Measurements from ENCODE around the gene CATSPER1. TPM values are rescaled to one million over a fixed set of nuclear protein-coding genes. Genes with fewer than 3 reads are reported as not detected.
A peak's percentile ranks its signal among the peaks of the same experiment; 100 is the strongest.

CATSPER1 gene
- total and polyA plus RNA-seq, 2 of the 13 experiments (the other 11 are each of a cell fraction or from before 2014, with no cell fraction given): 0.17 TPM; not detected in 1

DNA sequence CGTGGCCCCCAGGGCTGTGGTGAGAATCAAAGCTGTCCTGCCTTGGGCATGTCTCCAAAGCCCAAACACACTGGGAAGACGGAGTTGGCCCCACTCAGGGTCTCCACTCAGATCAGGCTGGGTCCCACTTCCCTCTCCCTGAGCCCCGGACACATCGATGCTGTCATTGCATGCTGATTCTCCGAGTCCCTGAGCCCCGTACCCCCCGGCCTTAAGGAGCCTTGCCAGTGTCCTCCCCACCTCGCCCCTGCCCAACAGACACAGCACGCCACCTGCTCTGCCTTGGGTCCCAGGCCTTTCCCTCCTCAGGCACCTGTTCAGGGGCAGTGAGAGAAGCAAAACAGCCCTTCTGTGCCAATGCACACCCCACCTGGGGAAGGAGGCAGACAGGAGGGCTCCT is 38.9 kb downstream of the CATSPER1 start:
- no peak for DNase-seq (ENCODE audit: low spot score)
- POLR2A ChIA-PET: no interaction called here
- H3K9ac ChIP-seq (ENCODE audit: insufficient read depth, low read depth, low read length): no peak overlapping the region
- no peaks in the 10 kb centered on the region for H3K36me3 ChIP-seq (replicated peaks in 1 of 2; ENCODE audit: control insufficient read depth in 1 of 2, insufficient read depth in 2 of 2, low read length in 2 of 2)
- ATAC-seq: no peak
- no peaks in the 10 kb centered on the region for H3K79me2 ChIP-seq (ENCODE audit: insufficient read depth, low read length)
- H4K20me1 ChIP-seq (ENCODE audit: insufficient read depth, low read length): no peaks in the 10 kb centered on the region
- TF ChIP-seq ZNF230 (CRISPR knock-in tag; IDR thresholded peaks at IDR 0.05) (no peak), KMT2B (CRISPR knock-in tag; IDR thresholded peaks at IDR 0.05) (no peak), POLR2AphosphoS2 (IDR thresholded peaks at IDR 0.05; ENCODE audit: low read depth, low read length) (no peak), POLR2G (IDR thresholded peaks at IDR 0.05; ENCODE audit: low read depth, low read length) (no peak)
- BruUV-seq (replicated peaks): no TSS peak
- no peak overlapping the region for H3K27ac ChIP-seq (ENCODE audit: extremely low read length, insufficient read depth, low read length)
- CTCF ChIA-PET (ENCODE audit: low intra/inter-chr PET ratio, low total read pairs): interaction anchor here (3.0 kb wide), 1 partner anchor 103 kb away, joined by 77 read pairs; no protein-coding TSS in a partner anchor
- 66% methylated on average over 9 of the region's 9 CpGs for WGBS (ENCODE audit: low lambda C conversion rate)
- H3K27me3 ChIP-seq (ENCODE audit: control insufficient read depth in 1 of 2, insufficient read depth in 2 of 2, low read length in 2 of 2): no peaks in the 10 kb centered on the region; a peak in 1 of 5 replicates
- no peak overlapping the region for H3K4me2 ChIP-seq (ENCODE audit: low read depth, low read length)
- intact Hi-C loops (cut with micrococcal nuclease; ENCODE audit: unreplicated experiment) (no loop called here), in situ Hi-C loops (cut with HindIII; ENCODE audit: extremely low pct_ligation_motif_present, low pct_unique_long_range_greater_than_20kb) (loop anchor here (5.0 to 10.0 kb wide), 2 partner anchors 105 to 273 kb away; partner anchors contain the start of gene KAT5)
- H3K4me3 ChIP-seq (replicated peaks in 1 of 3; ENCODE audit: insufficient read depth in 1 of 3, low read depth in 2 of 3, low read length in 3 of 3): no peak overlapping the region
- no peaks in the 10 kb centered on the region for H3K9me3 ChIP-seq (ENCODE audit: low read length)
- no peak overlapping the region for H2AFZ ChIP-seq (ENCODE audit: low read length)
- H3K4me1 ChIP-seq (ENCODE audit: insufficient read depth, low read length): peaks cover 15% of the 10 kb centered on the region
- no peak for FAIRE-seq

- Histone ChIP-seq H3K4me3 (replicated peaks in 1 of 3; ENCODE audit: insufficient read depth in 1 of 3, low read depth in 2 of 3, low read length in 3 of 3) (peak overlapping the region in 1 of 3 experiments; percentile 23; a peak in 1 of 6 replicates), H3K9me3 (ENCODE audit: low read length) (no peaks in the 10 kb centered on the region), H3K36me3 (replicated peaks in 1 of 2; ENCODE audit: control insufficient read depth in 1 of 2, insufficient read depth in 2 of 2, low read length in 2 of 2) (0 out of 5 replicates have a peak, but pooled peaks cover 2 to 6% of the 10 kb centered on the region in 2 experiments), H4K20me1 (ENCODE audit: insufficient read depth, low read length) (no peaks in the 10 kb centered on the region), H3K4me2 (ENCODE audit: low read depth, low read length) (peak overlapping the region; percentile 20), H3K79me2 (ENCODE audit: insufficient read depth, low read length) (no peaks in the 10 kb centered on the region), H3K27me3 (ENCODE audit: control insufficient read depth in 1 of 2, insufficient read depth in 2 of 2, low read length in 2 of 2) (no peaks in the 10 kb centered on the region; a peak in 1 of 5 replicates), H3K4me1 (ENCODE audit: insufficient read depth, low read length) (peaks cover 15% of the 10 kb centered on the region), H3K27ac (ENCODE audit: extremely low read length, insufficient read depth, low read length) (no peak overlapping the region), H3K9ac (ENCODE audit: insufficient read depth, low read depth, low read length) (no peak overlapping the region), H2AFZ (ENCODE audit: low read length) (no peak overlapping the region)
- POLR2A ChIA-PET: no interaction called here
- no peak; the same call in none of the 3 replicates for ATAC-seq
- CTCF ChIA-PET (ENCODE audit: low intra/inter-chr PET ratio, low total read pairs): no interaction called here
- FAIRE-seq: no peak
- intact Hi-C loops (cut with micrococcal nuclease; ENCODE audit: unreplicated experiment): no loop called here
- in situ Hi-C loops (cut with HindIII; ENCODE audit: extremely low pct_ligation_motif_present, low pct_unique_long_range_greater_than_20kb): loop anchor here (10.0 kb wide), 1 partner anchor 269 kb away; the partner anchor contains the start of gene KAT5
- DNase-seq (ENCODE audit: low spot score): no peak
- no TSS peak for BruUV-seq (replicated peaks)
- 62% methylated on average over 3 of the region's 5 CpGs for WGBS (ENCODE audit: low lambda C conversion rate)
- TF ChIP-seq ZNF407 (CRISPR knock-in tag; IDR thresholded peaks at IDR 0.05; ENCODE audit: not compliant biosample characterization) (no peak), ZNF781 (CRISPR knock-in tag; IDR thresholded peaks at IDR 0.05; ENCODE audit: borderline replicate concordance, not compliant biosample characterization) (no peak)
- TF ChIP-seq, protein P1, sequence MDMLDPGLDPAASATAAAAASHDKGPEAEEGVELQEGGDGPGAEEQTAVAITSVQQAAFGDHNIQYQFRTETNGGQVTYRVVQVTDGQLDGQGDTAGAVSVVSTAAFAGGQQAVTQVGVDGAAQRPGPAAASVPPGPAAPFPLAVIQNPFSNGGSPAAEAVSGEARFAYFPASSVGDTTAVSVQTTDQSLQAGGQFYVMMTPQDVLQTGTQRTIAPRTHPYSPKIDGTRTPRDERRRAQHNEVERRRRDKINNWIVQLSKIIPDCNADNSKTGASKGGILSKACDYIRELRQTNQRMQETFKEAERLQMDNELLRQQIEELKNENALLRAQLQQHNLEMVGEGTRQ (IDR thresholded peaks at IDR 0.05; ENCODE audit: low read depth, low read length): no peak
- TF ChIP-seq, protein P1 (CRISPR knock-in tag; IDR thresholded peaks at IDR 0.05; ENCODE audit: borderline replicate concordance): no peak
These were observed 42.7 kb downstream of the CATSPER1 start for GRCh38 chr11:65983589-65983987.
